DOHH2 (cell line): Measurements from ENCODE around the gene UNC80.

Experiments
- H3F3A ChIP-seq: fragments of 200-600 bp; sonication (generic), shearing (Covaris generic); 2 replicates; pipeline ENCODE4 v1.6.0; 2016; ENCODE audit warnings: antibody characterized with exemption, mild to moderate bottlenecking; ENCODE audit not compliant: control insufficient read depth, insufficient read depth
- H3K27ac ChIP-seq: fragments of 200-600 bp; sonication (generic); 2 replicates; pipeline ENCODE4 v1.5.1; 2014; ENCODE audit warnings: low read depth, mild to moderate bottlenecking, low read length, moderate library complexity
- H3K27me3 ChIP-seq: fragments of 200-600 bp; sonication (generic); 2 replicates; pipeline ENCODE4 v1.6.1; 2014; ENCODE audit warnings: mild to moderate bottlenecking, low read length, mixed read lengths; ENCODE audit not compliant: control insufficient read depth
- H3K36me3 ChIP-seq: fragments of 200-600 bp; sonication (generic); 2 replicates; pipeline ENCODE4 v1.6.1; 2014; ENCODE audit warnings: mild to moderate bottlenecking, low read length, moderate library complexity, mixed read lengths; ENCODE audit not compliant: control insufficient read depth
- H3K4me1 ChIP-seq: fragments of 200-600 bp; sonication (generic); 2 replicates; pipeline ENCODE4 v1.6.1; 2014; ENCODE audit warnings: mild to moderate bottlenecking, low read length, mixed read lengths; ENCODE audit not compliant: control insufficient read depth
- H3K4me2 ChIP-seq: fragments of 200-600 bp; sonication (generic); 2 replicates; pipeline ENCODE4 v1.6.0; 2014; ENCODE audit warnings: mild to moderate bottlenecking, low read length, moderate library complexity
- H3K4me3 ChIP-seq: fragments of 200-600 bp; sonication (generic); 2 replicates; pipeline ENCODE4 v1.5.1; 2014; ENCODE audit warnings: mild to moderate bottlenecking, low read length, mixed read lengths
- H3K79me2 ChIP-seq: fragments of 200-600 bp; sonication (generic); 2 replicates; pipeline ENCODE4 v1.6.1; 2014; ENCODE audit warnings: mild to moderate bottlenecking, low read length, mixed read lengths; ENCODE audit not compliant: control insufficient read depth
- H3K9me2 ChIP-seq: fragments of 200-600 bp; sonication (generic); replicated peaks from 2 replicates; pipeline ENCODE4 v1.6.1; 2014; ENCODE audit warnings: mild to moderate bottlenecking, low read length, mixed read lengths; ENCODE audit not compliant: control insufficient read depth
- H3K9me3 ChIP-seq: fragments of 200-600 bp; sonication (generic); 2 replicates; pipeline ENCODE4 v1.6.1; 2014; ENCODE audit warnings: antibody characterized with exemption, low read length, mixed read lengths; ENCODE audit not compliant: control insufficient read depth, insufficient read depth
- H4K20me1 ChIP-seq: fragments of 200-600 bp; sonication (generic); 2 replicates; pipeline ENCODE4 v1.6.0; 2014; ENCODE audit warnings: low read depth, mild to moderate bottlenecking, antibody characterized with exemption, low read length, moderate library complexity; ENCODE audit not compliant: control insufficient read depth, insufficient read depth
- EZH2phosphoT487 ChIP-seq: fragments of 200-600 bp; sonication (generic); IDR thresholded peaks from 2 replicates; pipeline ENCODE4 v1.6.1; 2017; ENCODE audit warnings: borderline replicate concordance, mild to moderate bottlenecking, antibody characterized with exemption, low read length, moderate library complexity, mixed read lengths
- TF ChIP-seq, protein P1 (sequence below): fragments of 200-600 bp; sonication (generic); IDR thresholded peaks from one replicate; pipeline ENCODE4 v1.5.1; 2014; ENCODE audit warnings: antibody characterized with exemption, mild to moderate bottlenecking, low read depth, low read length; ENCODE audit not compliant: poor library complexity, severe bottlenecking

Gene UNC80

DNA sequence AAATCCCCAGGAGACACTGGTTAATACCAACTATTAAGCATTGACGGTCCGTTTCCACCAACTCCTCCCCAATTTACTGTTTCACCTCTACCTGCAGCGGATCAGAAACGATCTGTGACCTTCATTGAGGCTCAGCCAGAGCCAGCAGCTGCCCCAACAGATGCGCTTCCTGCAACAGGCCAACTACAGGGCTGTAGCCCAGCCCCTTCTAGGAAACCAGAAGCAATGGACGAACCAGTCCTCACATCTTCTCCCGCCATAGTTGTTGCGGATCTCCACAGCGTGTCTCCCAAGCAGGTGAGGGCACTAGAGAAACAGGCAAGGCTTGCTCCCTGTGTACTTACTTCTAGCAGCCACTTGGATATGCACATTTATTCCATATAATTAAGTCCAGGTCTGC lies 222.3 kb downstream of the UNC80 start:
- no peaks in the 10 kb centered on the region for H3K9me2 ChIP-seq
- H3K27ac ChIP-seq, result no peak overlapping the region
- peaks cover 6% of the 10 kb centered on the region; the same call in 1 of the 2 replicates for H3K27me3 ChIP-seq
- no peak for TF ChIP-seq EZH2phosphoT487
- TF ChIP-seq, protein P1, sequence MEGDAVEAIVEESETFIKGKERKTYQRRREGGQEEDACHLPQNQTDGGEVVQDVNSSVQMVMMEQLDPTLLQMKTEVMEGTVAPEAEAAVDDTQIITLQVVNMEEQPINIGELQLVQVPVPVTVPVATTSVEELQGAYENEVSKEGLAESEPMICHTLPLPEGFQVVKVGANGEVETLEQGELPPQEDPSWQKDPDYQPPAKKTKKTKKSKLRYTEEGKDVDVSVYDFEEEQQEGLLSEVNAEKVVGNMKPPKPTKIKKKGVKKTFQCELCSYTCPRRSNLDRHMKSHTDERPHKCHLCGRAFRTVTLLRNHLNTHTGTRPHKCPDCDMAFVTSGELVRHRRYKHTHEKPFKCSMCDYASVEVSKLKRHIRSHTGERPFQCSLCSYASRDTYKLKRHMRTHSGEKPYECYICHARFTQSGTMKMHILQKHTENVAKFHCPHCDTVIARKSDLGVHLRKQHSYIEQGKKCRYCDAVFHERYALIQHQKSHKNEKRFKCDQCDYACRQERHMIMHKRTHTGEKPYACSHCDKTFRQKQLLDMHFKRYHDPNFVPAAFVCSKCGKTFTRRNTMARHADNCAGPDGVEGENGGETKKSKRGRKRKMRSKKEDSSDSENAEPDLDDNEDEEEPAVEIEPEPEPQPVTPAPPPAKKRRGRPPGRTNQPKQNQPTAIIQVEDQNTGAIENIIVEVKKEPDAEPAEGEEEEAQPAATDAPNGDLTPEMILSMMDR, result no peak
- no peaks in the 10 kb centered on the region for H3K79me2 ChIP-seq
- no peaks in the 10 kb centered on the region for H3K4me1 ChIP-seq
- no peaks in the 10 kb centered on the region for H4K20me1 ChIP-seq
- H3F3A ChIP-seq, result no peaks in the 10 kb centered on the region
- H3K4me3 ChIP-seq, result no peak overlapping the region
- H3K36me3 ChIP-seq, result no peaks in the 10 kb centered on the region
- H3K9me3 ChIP-seq, result no peaks in the 10 kb centered on the region
- H3K4me2 ChIP-seq, result no peak overlapping the region

DNA sequence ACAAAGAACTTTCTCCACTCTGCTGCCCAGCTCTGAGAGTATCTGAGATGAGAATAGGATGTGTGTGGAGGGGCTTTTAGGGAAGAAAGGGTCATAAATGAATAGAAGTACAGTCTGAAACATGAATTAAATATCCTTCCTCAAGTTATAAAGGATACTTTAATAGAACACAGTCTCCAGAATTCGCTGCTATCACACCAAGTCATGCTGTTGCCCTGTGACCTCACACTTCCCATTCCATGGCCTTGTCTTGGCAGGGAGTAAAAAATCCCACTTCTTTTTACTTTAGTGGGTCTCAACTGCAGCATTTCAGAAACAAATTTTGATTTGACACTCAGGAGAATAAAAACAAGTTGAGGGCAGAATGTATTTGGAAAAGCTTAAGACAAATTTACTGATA lies 227.0 kb downstream of the UNC80 start:
- Histone ChIP-seq H3K27me3 (no peaks in the 10 kb centered on the region), H3K79me2 (peaks cover 15% of the 10 kb centered on the region), H4K20me1 (no peaks in the 10 kb centered on the region), H3K4me3 (no peak overlapping the region), H3K27ac (no peak overlapping the region), H3K4me1 (peaks cover 10% of the 10 kb centered on the region), H3K9me2 (no peaks in the 10 kb centered on the region), H3K4me2 (no peak overlapping the region), H3K36me3 (peaks cover 4% of the 10 kb centered on the region; the same call in 1 of the 2 replicates), H3K9me3 (no peaks in the 10 kb centered on the region), H3F3A (no peaks in the 10 kb centered on the region)
- TF ChIP-seq EZH2phosphoT487, result no peak

GRCh38 chr2:210000464-210001324 lies 229.1 kb downstream of the UNC80 start:
- H3K4me1 ChIP-seq, result peaks cover 31% of the 10 kb centered on the region
- H3K27ac ChIP-seq, result no peak overlapping the region
- no peaks in the 10 kb centered on the region for H3K9me2 ChIP-seq
- H3K4me3 ChIP-seq, result no peak overlapping the region
- H3K4me2 ChIP-seq, result no peak overlapping the region
- peaks cover 36% of the 10 kb centered on the region for H3K79me2 ChIP-seq
- no peaks in the 10 kb centered on the region for H3K9me3 ChIP-seq
- TF ChIP-seq, protein P1, result no peak
- TF ChIP-seq EZH2phosphoT487, result no peak
- peaks cover 22% of the 10 kb centered on the region for H3K36me3 ChIP-seq
- no peaks in the 10 kb centered on the region for H3F3A ChIP-seq
- no peaks in the 10 kb centered on the region for H3K27me3 ChIP-seq
- H4K20me1 ChIP-seq, result peaks cover 7% of the 10 kb centered on the region; the same call in 1 of the 2 replicates
